H9 (cell line): ENCODE measurements around the gene TMC1. TPM values are rescaled to one million over a fixed set of nuclear protein-coding genes. Genes with fewer than 3 reads are reported as not detected.

Experiments
- DNase-seq: peaks from one replicate; pipeline ENCODE4 v3.0.0-alpha.2; 2017
- H2AFZ ChIP-seq: one replicate; pipeline ENCODE4 v1.6.1; 2013; ENCODE audit warnings: mild to moderate bottlenecking, low read length, control low read depth, moderate library complexity
- H2AK5ac ChIP-seq: 2 replicates; pipeline ENCODE4 v1.6.1; 2013; ENCODE audit warnings: low read length, control low read depth, mixed read lengths; ENCODE audit not compliant: insufficient read length
- H2BK120ac ChIP-seq: one replicate; pipeline ENCODE4 v1.6.1; 2013; ENCODE audit warnings: low read depth, mild to moderate bottlenecking, low read length, control low read depth, inconsistent platforms; ENCODE audit not compliant: poor library complexity, severe bottlenecking
- H2BK12ac ChIP-seq: 2 replicates; pipeline ENCODE4 v1.6.1; 2013; ENCODE audit warnings: low read length, control low read depth, mixed read lengths, low read depth; ENCODE audit not compliant: insufficient read length
- H2BK15ac ChIP-seq: 2 replicates; pipeline ENCODE4 v1.6.1; 2013; ENCODE audit warnings: low read depth, low read length, control low read depth
- H2BK20ac ChIP-seq: one replicate; pipeline ENCODE4 v1.6.1; 2013; ENCODE audit warnings: low read depth, mild to moderate bottlenecking, low read length, control low read depth, inconsistent platforms; ENCODE audit not compliant: poor library complexity, severe bottlenecking
- H2BK5ac ChIP-seq: 2 replicates; pipeline ENCODE4 v1.6.1; 2013; ENCODE audit warnings: low read length, control low read depth, mixed read lengths; ENCODE audit not compliant: insufficient read length
- H3K14ac ChIP-seq: 2 replicates; pipeline ENCODE4 v1.6.1; 2013; ENCODE audit warnings: low read length, control low read depth; ENCODE audit not compliant: insufficient read depth
- H3K18ac ChIP-seq: 2 replicates; pipeline ENCODE4 v1.6.1; 2013; ENCODE audit warnings: low read depth, mild to moderate bottlenecking, mixed read lengths, low read length, control low read depth; ENCODE audit not compliant: insufficient read length
- H3K23ac ChIP-seq: 2 replicates; pipeline ENCODE4 v1.6.1; 2013; ENCODE audit warnings: low read length, control low read depth, mixed read lengths, low read depth; ENCODE audit not compliant: insufficient read length
- H3K23me2 ChIP-seq: 2 replicates; pipeline ENCODE4 v1.6.1; 2013; ENCODE audit warnings: low read depth, mild to moderate bottlenecking, mixed read lengths, low read length, control low read depth; ENCODE audit not compliant: insufficient read length, poor library complexity, severe bottlenecking
- H3K27ac ChIP-seq: 2 replicates; pipeline ENCODE4 v1.5.1; 2013; ENCODE audit warnings: low read length, control low read depth, mixed read lengths, low read depth; ENCODE audit not compliant: insufficient read length
- H3K27me3 ChIP-seq: 2 replicates; pipeline ENCODE4 v1.6.1; 2013; ENCODE audit warnings: low read length, control low read depth, inconsistent platforms; ENCODE audit not compliant: insufficient read depth
- H3K4ac ChIP-seq: 2 replicates; pipeline ENCODE4 v1.6.1; 2013; ENCODE audit warnings: low read depth, mild to moderate bottlenecking, control low read depth, inconsistent platforms, low read length, moderate library complexity
- H3K4me1 ChIP-seq: 2 replicates; pipeline ENCODE4 v1.6.1; 2013; ENCODE audit warnings: low read length, control low read depth, inconsistent platforms; ENCODE audit not compliant: insufficient read depth
- H3K4me2 ChIP-seq: 2 replicates; pipeline ENCODE4 v1.6.1; 2013; ENCODE audit warnings: low read length, control low read depth, mixed read lengths; ENCODE audit not compliant: insufficient read length, insufficient read depth
- H3K56ac ChIP-seq: 2 replicates; pipeline ENCODE4 v1.6.1; 2013; ENCODE audit warnings: low read depth, mild to moderate bottlenecking, mixed read lengths, low read length, control low read depth; ENCODE audit not compliant: insufficient read length
- H3K79me1 ChIP-seq: 2 replicates; pipeline ENCODE4 v1.6.1; 2013; ENCODE audit warnings: low read depth, mild to moderate bottlenecking, moderate library complexity, low read length, control low read depth, inconsistent platforms; ENCODE audit not compliant: insufficient read depth, poor library complexity, severe bottlenecking
- H3K79me2 ChIP-seq: 2 replicates; pipeline ENCODE4 v1.6.1; 2013; ENCODE audit warnings: low read length, control low read depth, inconsistent platforms; ENCODE audit not compliant: insufficient read depth
- H3K9ac ChIP-seq: 2 replicates; pipeline ENCODE4 v1.6.1; 2013; ENCODE audit warnings: low read length, control low read depth, mixed read lengths; ENCODE audit not compliant: insufficient read length; ENCODE audit errors: extremely low read depth
- H3K9me3 ChIP-seq: one replicate; pipeline ENCODE4 v1.6.1; 2013; ENCODE audit warnings: low read depth, low read length, inconsistent platforms; ENCODE audit not compliant: control insufficient read depth
- H3T11ph ChIP-seq: one replicate; pipeline ENCODE4 v1.6.1; 2013; ENCODE audit warnings: mild to moderate bottlenecking, low read length, control low read depth, inconsistent platforms
- H4K20me1 ChIP-seq: one replicate; pipeline ENCODE4 v1.6.1; 2013; ENCODE audit not compliant: control insufficient read depth, insufficient read length, insufficient read depth
- H4K5ac ChIP-seq: 2 replicates; pipeline ENCODE4 v1.6.1; 2013; ENCODE audit warnings: low read depth, mild to moderate bottlenecking, mixed read lengths, low read length, control low read depth; ENCODE audit not compliant: insufficient read length
- H4K8ac ChIP-seq: replicated peaks from 2 replicates; pipeline ENCODE4 v1.6.1; 2013; ENCODE audit warnings: low read length, control low read depth, mixed read lengths, low read depth; ENCODE audit not compliant: insufficient read length
- H4K91ac ChIP-seq: 2 replicates; pipeline ENCODE4 v1.6.1; 2013; ENCODE audit warnings: low read depth, mild to moderate bottlenecking, moderate library complexity, mixed read lengths, low read length, control low read depth; ENCODE audit not compliant: insufficient read length
- H3K27ac Mint-ChIP-seq, 3 experiments: 2 replicates in 2 of 3; 3 replicates in 1 of 3; pipeline ENCODE4 v1.8.0; 2020 to 2021; ENCODE audit warnings: mixed read lengths in 3 of 3, mild to moderate bottlenecking in 1 of 3, moderate library complexity in 1 of 3
- H3K27me3 Mint-ChIP-seq: 2 replicates; pipeline ENCODE4 v1.8.0; 2021; ENCODE audit warnings: low read depth, mild to moderate bottlenecking, moderate library complexity, mixed read lengths
- H3K36me3 Mint-ChIP-seq, 3 experiments: 2 replicates in 2 of 3; 3 replicates in 1 of 3; pipeline ENCODE4 v1.8.0; 2020 to 2021; ENCODE audit warnings: low read depth in 3 of 3, mixed read lengths in 3 of 3; ENCODE audit not compliant: insufficient read depth in 1 of 3
- H3K4me1 Mint-ChIP-seq, 2 experiments: 2 replicates each; pipeline ENCODE4 v1.8.0; 2020; ENCODE audit warnings: mixed read lengths in 2 of 2
- H3K4me3 Mint-ChIP-seq, 2 experiments: 2 replicates in 1 of 2; 3 replicates in 1 of 2; pipeline ENCODE4 v1.8.0; 2020 to 2021; ENCODE audit warnings: mild to moderate bottlenecking in 2 of 2, mixed read lengths in 2 of 2, moderate library complexity in 1 of 2
- H3K9me3 Mint-ChIP-seq, 2 experiments: 2 replicates in 1 of 2; 3 replicates in 1 of 2; pipeline ENCODE4 v1.8.0; 2020; ENCODE audit warnings: mild to moderate bottlenecking in 2 of 2, mixed read lengths in 2 of 2, moderate library complexity in 1 of 2
- WGBS: extraction: QIAGEN DNeasy Blood & Tissue Kit; methylation state at CpG from one replicate; pipeline ENCODE4 v1.1.7; 2013; ENCODE audit warnings: missing lambda C conversion rate, low lambda C conversion rate, mixed read lengths; ENCODE audit not compliant: insufficient read length; ENCODE audit errors: extremely low coverage; 5-methylcytosine and 5-hydroxymethylcytosine counted together
- total RNA-seq: library from RNA; stranded (reverse); gene quantifications from 2 replicates; pipeline ENCODE4 v1.2.1, GENCODE V29; 2021
- TF ChIP-seq, protein P1 (sequence below): fragments of 200-600 bp; sonication (generic); conservative IDR thresholded peaks from 3 replicates; pipeline ENCODE4 v1.8.0; 2021; ENCODE audit warnings: antibody characterized with exemption, mild to moderate bottlenecking

TMC1 gene
- total RNA-seq, 1 experiment from 2014 or later: 2.4 TPM

DNA sequence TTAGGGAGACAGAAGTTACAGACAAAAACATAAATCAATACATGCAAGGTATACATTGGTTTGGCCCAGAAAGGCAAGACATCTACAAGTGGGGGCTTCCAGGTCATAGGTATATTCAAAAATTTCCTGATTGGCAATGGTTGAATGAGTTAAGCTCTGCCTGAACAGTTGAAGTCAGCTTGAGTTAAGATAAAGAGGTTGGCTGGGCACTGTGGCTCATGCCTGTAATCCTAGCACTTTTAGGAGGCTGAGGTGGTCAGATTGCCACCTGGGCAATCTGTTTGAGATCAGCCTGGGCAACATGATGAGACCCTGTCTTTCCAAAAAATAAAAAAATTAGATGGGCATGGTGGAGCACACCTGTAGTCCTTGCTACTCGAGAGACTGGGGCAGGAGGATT, 16.3 kb downstream of the TMC1 start:
- H3K18ac ChIP-seq: no peak overlapping the region
- H4K20me1 ChIP-seq: no peaks in the 10 kb centered on the region
- no peaks in the 10 kb centered on the region for H3K23me2 ChIP-seq
- no peak for DNase-seq
- H3K27me3 ChIP-seq: no peaks in the 10 kb centered on the region
- H4K5ac ChIP-seq: no peak overlapping the region
- Mint-ChIP-seq H3K4me3 (no peak overlapping the region), H3K9me3 (peaks cover 15 to 21% of the 10 kb centered on the region in 2 experiments), H3K27ac (no peak overlapping the region), H3K36me3 (peaks cover 4 to 15% (median 13%) of the 10 kb centered on the region in 3 experiments), H3K4me1 (peaks cover 17 to 19% of the 10 kb centered on the region in 2 experiments), H3K27me3 (peaks cover 2% of the 10 kb centered on the region; the same call in 1 of the 2 replicates)
- H2BK120ac ChIP-seq: no peak overlapping the region
- no peak overlapping the region for H3K9ac ChIP-seq
- no peak overlapping the region for H2BK15ac ChIP-seq
- H2BK5ac ChIP-seq: no peak overlapping the region
- H2AFZ ChIP-seq: no peak overlapping the region
- no peak overlapping the region for H3K27ac ChIP-seq
- TF ChIP-seq, protein P1, sequence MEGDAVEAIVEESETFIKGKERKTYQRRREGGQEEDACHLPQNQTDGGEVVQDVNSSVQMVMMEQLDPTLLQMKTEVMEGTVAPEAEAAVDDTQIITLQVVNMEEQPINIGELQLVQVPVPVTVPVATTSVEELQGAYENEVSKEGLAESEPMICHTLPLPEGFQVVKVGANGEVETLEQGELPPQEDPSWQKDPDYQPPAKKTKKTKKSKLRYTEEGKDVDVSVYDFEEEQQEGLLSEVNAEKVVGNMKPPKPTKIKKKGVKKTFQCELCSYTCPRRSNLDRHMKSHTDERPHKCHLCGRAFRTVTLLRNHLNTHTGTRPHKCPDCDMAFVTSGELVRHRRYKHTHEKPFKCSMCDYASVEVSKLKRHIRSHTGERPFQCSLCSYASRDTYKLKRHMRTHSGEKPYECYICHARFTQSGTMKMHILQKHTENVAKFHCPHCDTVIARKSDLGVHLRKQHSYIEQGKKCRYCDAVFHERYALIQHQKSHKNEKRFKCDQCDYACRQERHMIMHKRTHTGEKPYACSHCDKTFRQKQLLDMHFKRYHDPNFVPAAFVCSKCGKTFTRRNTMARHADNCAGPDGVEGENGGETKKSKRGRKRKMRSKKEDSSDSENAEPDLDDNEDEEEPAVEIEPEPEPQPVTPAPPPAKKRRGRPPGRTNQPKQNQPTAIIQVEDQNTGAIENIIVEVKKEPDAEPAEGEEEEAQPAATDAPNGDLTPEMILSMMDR: no peak
- H3K9me3 ChIP-seq: no peaks in the 10 kb centered on the region
- H2AK5ac ChIP-seq: no peak overlapping the region
- H2BK20ac ChIP-seq: no peak overlapping the region
- no peaks in the 10 kb centered on the region for H3K79me1 ChIP-seq
- peaks cover 2% of the 10 kb centered on the region; the same call in 1 of the 2 replicates for H3K4me1 ChIP-seq
- H3K56ac ChIP-seq: no peak overlapping the region
- no peak overlapping the region for H3K23ac ChIP-seq
- no peak overlapping the region for H3K14ac ChIP-seq
- H3T11ph ChIP-seq: no peak overlapping the region
- no peak overlapping the region for H2BK12ac ChIP-seq
- no peak overlapping the region for H4K91ac ChIP-seq
- WGBS: no CpG with 5 or more reads among the region's 1 CpG
- H3K4me2 ChIP-seq: no peak overlapping the region
- no peak overlapping the region for H3K4ac ChIP-seq
- H4K8ac ChIP-seq: no peak overlapping the region
- no peaks in the 10 kb centered on the region for H3K79me2 ChIP-seq
